NB4 (cell line): ENCODE results near the gene FCRL1.

Source experiments
- CTCF ChIP-seq: IDR thresholded peaks from one replicate; pipeline ENCODE4 v1.5.1; 2012; ENCODE audit warnings: low read depth, low read length
- MAX ChIP-seq: IDR thresholded peaks from 2 replicates; pipeline ENCODE4 v1.6.1; 2011; ENCODE audit warnings: low read depth, low read length

- TF ChIP-seq CTCF (no peak), MAX (no peak)
These were observed 38.9 kb downstream of the FCRL1 start for GRCh38 chr1:157781048-157781447.
